RWPE2 (cell line): ENCODE results near the gene NEK7.

Experiments
- ATAC-seq: fragments of 200-7000 bp; cut with Tn5 transposase; 3 replicates; pipeline ENCODE4 v1.9.1; 2021; ENCODE audit warnings: low read depth
- DNase-seq: peaks from one replicate; pipeline ENCODE4 v3.0.0-alpha.2; 2020; ENCODE audit warnings: low spot score
- H3K27ac ChIP-seq: fragments of 450-650 bp; 2 replicates; pipeline ENCODE4 v1.5.1; 2017; ENCODE audit warnings: mild to moderate bottlenecking; ENCODE audit not compliant: poor library complexity, severe bottlenecking
- H3K27me3 ChIP-seq: fragments of 250-450 bp; sonication (Bioruptor Pico); 2 replicates; pipeline ENCODE4 v1.5.1; 2021; ENCODE audit warnings: mild to moderate bottlenecking, moderate library complexity; ENCODE audit not compliant: insufficient read depth, poor library complexity, severe bottlenecking
- H3K36me3 ChIP-seq: fragments of 250-450 bp; sonication (Bioruptor Pico); 2 replicates; pipeline ENCODE4 v1.5.1; 2020; ENCODE audit warnings: low read depth, mild to moderate bottlenecking, moderate library complexity
- H3K4me1 ChIP-seq: fragments of 250-450 bp; sonication (Bioruptor Pico); 2 replicates; pipeline ENCODE4 v1.5.1; 2021; ENCODE audit warnings: mild to moderate bottlenecking, moderate library complexity; ENCODE audit not compliant: insufficient read depth, poor library complexity, severe bottlenecking
- H3K4me3 ChIP-seq: fragments of 250-450 bp; sonication (Bioruptor Pico); 2 replicates; pipeline ENCODE4 v1.5.1; 2021; ENCODE audit warnings: mild to moderate bottlenecking, moderate library complexity; ENCODE audit not compliant: severe bottlenecking
- H3K9me3 ChIP-seq: fragments of 250-450 bp; sonication (Bioruptor Pico); 2 replicates; pipeline ENCODE4 v1.5.1; 2021; ENCODE audit warnings: mild to moderate bottlenecking, moderate library complexity; ENCODE audit not compliant: severe bottlenecking
- TF ChIP-seq, protein P1 (sequence below): fragments of 450-650 bp; IDR thresholded peaks from one replicate; pipeline ENCODE4 v1.5.1; 2017; ENCODE audit warnings: mild to moderate bottlenecking, moderate library complexity; ENCODE audit not compliant: poor library complexity, severe bottlenecking

The NEK7 gene

DNA sequence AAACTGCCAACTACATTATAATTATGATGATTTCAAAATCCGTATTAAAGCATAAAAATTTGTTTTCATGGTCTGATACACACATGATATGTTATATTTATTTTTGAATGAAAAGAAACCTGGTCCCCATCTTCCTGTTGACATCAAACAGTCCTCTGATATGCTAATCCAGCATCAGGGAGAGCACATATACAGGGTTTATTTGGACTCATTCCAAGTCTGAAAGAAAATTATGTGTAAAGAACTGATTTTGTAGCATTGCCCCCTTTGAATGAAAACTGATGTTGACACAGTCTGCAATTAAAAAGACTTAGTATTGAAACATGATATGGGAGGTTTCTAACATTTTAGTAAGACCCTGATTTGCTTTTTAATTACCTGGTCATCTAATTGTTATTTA, 119.4 kb downstream of the NEK7 start:
- TF ChIP-seq, protein P1, sequence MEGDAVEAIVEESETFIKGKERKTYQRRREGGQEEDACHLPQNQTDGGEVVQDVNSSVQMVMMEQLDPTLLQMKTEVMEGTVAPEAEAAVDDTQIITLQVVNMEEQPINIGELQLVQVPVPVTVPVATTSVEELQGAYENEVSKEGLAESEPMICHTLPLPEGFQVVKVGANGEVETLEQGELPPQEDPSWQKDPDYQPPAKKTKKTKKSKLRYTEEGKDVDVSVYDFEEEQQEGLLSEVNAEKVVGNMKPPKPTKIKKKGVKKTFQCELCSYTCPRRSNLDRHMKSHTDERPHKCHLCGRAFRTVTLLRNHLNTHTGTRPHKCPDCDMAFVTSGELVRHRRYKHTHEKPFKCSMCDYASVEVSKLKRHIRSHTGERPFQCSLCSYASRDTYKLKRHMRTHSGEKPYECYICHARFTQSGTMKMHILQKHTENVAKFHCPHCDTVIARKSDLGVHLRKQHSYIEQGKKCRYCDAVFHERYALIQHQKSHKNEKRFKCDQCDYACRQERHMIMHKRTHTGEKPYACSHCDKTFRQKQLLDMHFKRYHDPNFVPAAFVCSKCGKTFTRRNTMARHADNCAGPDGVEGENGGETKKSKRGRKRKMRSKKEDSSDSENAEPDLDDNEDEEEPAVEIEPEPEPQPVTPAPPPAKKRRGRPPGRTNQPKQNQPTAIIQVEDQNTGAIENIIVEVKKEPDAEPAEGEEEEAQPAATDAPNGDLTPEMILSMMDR, result no peak
- H3K27ac ChIP-seq, result no peak overlapping the region

DNA sequence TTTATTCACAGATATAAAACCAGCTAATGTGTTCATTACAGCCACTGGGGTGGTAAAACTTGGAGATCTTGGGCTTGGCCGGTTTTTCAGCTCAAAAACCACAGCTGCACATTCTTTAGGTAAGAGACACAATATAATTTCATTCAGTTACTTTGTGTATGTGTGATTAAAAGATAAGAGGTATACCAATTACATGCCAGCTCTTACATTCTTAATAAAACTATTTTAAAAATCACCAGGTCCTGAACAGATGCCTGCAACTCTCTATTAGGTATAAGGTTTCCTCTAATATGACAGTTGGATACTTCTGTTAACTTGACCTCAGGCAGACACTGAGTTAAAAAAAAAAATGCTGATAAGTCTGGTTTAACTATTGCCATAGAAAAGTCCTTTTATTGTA, 122.1 kb downstream of the NEK7 start:
- no peak; the same call in 2 of the 3 replicates for ATAC-seq
- no peaks in the 10 kb centered on the region for H3K27me3 ChIP-seq
- peaks cover 25% of the 10 kb centered on the region for H3K4me1 ChIP-seq
- DNase-seq, result no peak
- no peak overlapping the region for H3K27ac ChIP-seq
- TF ChIP-seq, protein P1, result no peak
- H3K36me3 ChIP-seq, result peaks cover 30% of the 10 kb centered on the region
- no peaks in the 10 kb centered on the region for H3K9me3 ChIP-seq
- no peak overlapping the region for H3K4me3 ChIP-seq

More for the DNA sequence above, 119.4 kb downstream of the NEK7 start:
- Histone ChIP-seq H3K27me3 (no peaks in the 10 kb centered on the region), H3K9me3 (no peaks in the 10 kb centered on the region), H3K4me3 (no peak overlapping the region), H3K36me3 (peaks cover 31% of the 10 kb centered on the region; the same call in 1 of the 2 replicates), H3K4me1 (peaks cover 28% of the 10 kb centered on the region)
- DNase-seq (no peak), ATAC-seq (no peak)

DNA sequence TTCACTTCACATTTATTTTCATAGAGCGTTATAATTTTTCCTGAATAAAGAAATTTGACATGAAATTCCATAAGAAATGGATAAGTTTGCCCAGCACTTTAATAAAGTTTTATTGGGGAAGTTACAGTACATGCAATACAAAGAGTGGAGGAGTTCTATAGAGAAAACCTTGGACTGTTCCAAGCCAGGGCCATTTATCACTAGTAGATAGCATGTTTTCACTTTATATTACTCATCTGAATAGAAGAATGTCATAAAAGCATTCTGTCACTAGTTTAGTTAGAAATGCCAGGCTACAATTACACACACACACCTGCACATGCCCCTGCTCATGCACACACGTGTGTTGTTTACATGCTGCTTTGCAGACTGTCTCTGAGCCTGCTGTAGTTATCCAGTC, 123.3 kb downstream of the NEK7 start:
- TF ChIP-seq, protein P1, result no peak
- DNase-seq (no peak), ATAC-seq (no peak)
- Histone ChIP-seq H3K4me3 (no peak overlapping the region), H3K4me1 (peaks cover 18% of the 10 kb centered on the region), H3K9me3 (no peaks in the 10 kb centered on the region), H3K36me3 (peaks cover 30% of the 10 kb centered on the region), H3K27me3 (no peaks in the 10 kb centered on the region), H3K27ac (no peak overlapping the region)

DNA sequence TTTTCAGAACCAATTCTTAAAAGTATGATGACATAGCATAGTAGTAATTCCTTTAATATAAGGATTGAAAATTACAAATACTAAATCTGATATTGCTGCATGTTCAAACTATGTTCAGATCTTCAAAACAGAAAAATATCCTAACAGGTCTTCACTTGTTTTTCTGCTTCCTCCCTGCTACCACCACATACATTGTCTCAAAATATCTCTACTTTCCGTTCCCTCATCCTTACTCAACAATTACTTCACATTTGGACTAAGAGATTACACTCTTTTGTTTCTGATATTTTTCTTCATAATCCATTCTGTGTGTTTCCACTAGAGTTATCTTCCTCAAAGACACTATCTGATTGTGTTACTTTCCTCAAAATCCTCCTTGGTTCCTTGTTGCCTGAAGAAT, 125.1 kb downstream of the NEK7 start:
- Histone ChIP-seq H3K4me1 (peaks cover 13% of the 10 kb centered on the region), H3K9me3 (no peaks in the 10 kb centered on the region), H3K27me3 (no peaks in the 10 kb centered on the region), H3K4me3 (no peak overlapping the region), H3K27ac (no peak overlapping the region), H3K36me3 (peaks cover 30% of the 10 kb centered on the region)
- ATAC-seq (no peak), DNase-seq (no peak)
- TF ChIP-seq, protein P1, result no peak

DNA sequence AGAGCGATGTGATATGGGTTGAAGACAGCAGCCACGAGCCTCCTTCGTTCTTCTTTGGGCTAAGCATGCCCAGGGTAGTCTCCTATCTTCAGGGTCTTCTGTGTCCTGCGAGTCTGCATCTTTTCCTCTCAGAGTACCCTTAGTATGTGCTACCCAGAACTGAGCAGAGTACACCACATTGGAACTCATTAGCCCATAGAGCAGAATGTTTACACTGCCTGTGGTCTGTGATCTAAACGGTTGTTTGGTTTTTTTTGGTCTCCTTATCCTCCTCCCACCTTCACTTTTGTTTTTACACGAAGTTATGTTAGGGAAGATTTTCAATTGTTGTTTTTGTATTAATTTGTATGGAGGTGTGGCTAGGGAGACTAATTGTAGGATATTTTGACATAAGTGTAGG, 126.4 kb downstream of the NEK7 start:
- Histone ChIP-seq H3K4me3 (no peak overlapping the region), H3K36me3 (peaks cover 26% of the 10 kb centered on the region), H3K27ac (no peak overlapping the region), H3K4me1 (peaks cover 13% of the 10 kb centered on the region), H3K27me3 (no peaks in the 10 kb centered on the region), H3K9me3 (no peaks in the 10 kb centered on the region)
- DNase-seq (no peak), ATAC-seq (no peak)
- TF ChIP-seq, protein P1, result no peak
